Thyroid gland (tissue), 4 donors: ENCODE results near the gene GPR153.

Source experiments
- CTCF ChIP-seq, 6 experiments: fragments of 200-600 bp in 3 of 6; fragments of 450-650 bp in 3 of 6; sonication (generic) in 3 of 6; IDR thresholded peaks; one replicate each; pipeline ENCODE4 v1.5.1; 2016 to 2019; ENCODE audit warnings: antibody characterized with exemption in 6 of 6, mild to moderate bottlenecking in 2 of 6, inconsistent platforms in 1 of 6, moderate library complexity in 1 of 6
- POLR2A ChIP-seq, 2 donors: fragments of 450-650 bp; IDR thresholded peaks; one replicate each; pipeline ENCODE4 v1.6.1; 2017; ENCODE audit warnings: antibody characterized with exemption in 2 of 2, mild to moderate bottlenecking in 2 of 2, moderate library complexity in 1 of 2

GRCh38 chr1:6202256-6202655, 58.6 kb downstream of the GPR153 start:
- no peak for TF ChIP-seq POLR2A (IDR thresholded peaks at IDR 0.05)
- no peak for TF ChIP-seq CTCF (IDR thresholded peaks at IDR 0.05)
